ENCODE measurements around the gene ATP11C. TPM values are rescaled to one million over a fixed set of nuclear protein-coding genes. Genes with fewer than 3 reads are reported as not detected.
A peak's percentile ranks its signal among the peaks of the same experiment; 100 is the strongest.

Gene ATP11C
- total and polyA plus RNA-seq, 2 experiments from 2014 or later: 8.5 to 22.3 TPM

DNA sequence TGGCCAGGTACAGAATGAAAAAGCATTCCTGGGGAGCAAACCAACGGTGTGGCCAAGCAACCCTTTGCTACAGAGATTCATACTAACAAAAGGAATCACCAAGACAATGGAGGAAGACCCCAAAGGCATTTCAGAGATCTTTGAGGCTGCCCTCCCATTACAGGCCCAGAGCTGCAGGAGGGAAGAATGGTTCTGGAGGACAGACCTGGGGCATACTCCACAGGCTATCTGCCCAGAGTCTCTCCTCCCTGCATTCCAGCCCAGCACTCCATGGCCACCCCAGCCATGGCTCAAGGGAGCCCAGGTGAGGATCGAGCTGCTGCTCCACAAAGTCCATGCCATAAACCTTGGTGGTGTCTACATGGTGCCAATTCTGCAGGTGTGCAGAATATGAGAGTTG lies 81.9 kb downstream of the ATP11C start:
- no peaks in the 10 kb centered on the region for H3K36me3 ChIP-seq (replicated peaks; ENCODE audit: insufficient read depth, low read depth)
- no peaks in the 10 kb centered on the region for H4K20me1 ChIP-seq (ENCODE audit: insufficient read depth, poor library complexity, severe bottlenecking)
- H3K4me1 ChIP-seq (ENCODE audit: insufficient read depth): no peaks in the 10 kb centered on the region
- H3K9me2 ChIP-seq (replicated peaks; ENCODE audit: insufficient read depth): no peaks in the 10 kb centered on the region
- no peaks in the 10 kb centered on the region for H3K27me3 ChIP-seq
- no peak overlapping the region for H3K4me2 ChIP-seq
- TF ChIP-seq EZH2phosphoT487 (IDR thresholded peaks at IDR 0.05; ENCODE audit: low read depth, severe bottlenecking, unreplicated experiment) (no peak), EZH2 (IDR thresholded peaks at IDR 0.05; ENCODE audit: borderline replicate concordance) (no peak)
- TF ChIP-seq, protein P1, sequence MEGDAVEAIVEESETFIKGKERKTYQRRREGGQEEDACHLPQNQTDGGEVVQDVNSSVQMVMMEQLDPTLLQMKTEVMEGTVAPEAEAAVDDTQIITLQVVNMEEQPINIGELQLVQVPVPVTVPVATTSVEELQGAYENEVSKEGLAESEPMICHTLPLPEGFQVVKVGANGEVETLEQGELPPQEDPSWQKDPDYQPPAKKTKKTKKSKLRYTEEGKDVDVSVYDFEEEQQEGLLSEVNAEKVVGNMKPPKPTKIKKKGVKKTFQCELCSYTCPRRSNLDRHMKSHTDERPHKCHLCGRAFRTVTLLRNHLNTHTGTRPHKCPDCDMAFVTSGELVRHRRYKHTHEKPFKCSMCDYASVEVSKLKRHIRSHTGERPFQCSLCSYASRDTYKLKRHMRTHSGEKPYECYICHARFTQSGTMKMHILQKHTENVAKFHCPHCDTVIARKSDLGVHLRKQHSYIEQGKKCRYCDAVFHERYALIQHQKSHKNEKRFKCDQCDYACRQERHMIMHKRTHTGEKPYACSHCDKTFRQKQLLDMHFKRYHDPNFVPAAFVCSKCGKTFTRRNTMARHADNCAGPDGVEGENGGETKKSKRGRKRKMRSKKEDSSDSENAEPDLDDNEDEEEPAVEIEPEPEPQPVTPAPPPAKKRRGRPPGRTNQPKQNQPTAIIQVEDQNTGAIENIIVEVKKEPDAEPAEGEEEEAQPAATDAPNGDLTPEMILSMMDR (IDR thresholded peaks at IDR 0.05; ENCODE audit: poor library complexity): no peak
- H3K27ac ChIP-seq: no peak overlapping the region
- H3K4me3 ChIP-seq: no peak overlapping the region
- H2AFZ ChIP-seq: no peak overlapping the region
- no peaks in the 10 kb centered on the region for H3K79me2 ChIP-seq
- no peaks in the 10 kb centered on the region for H3K9me3 ChIP-seq (ENCODE audit: low read depth)
- DNase-seq (ENCODE audit: low spot score): no peak
- WGBS (ENCODE audit: low lambda C conversion rate, missing lambda C conversion rate): 60% methylated on average over 2 of the region's 2 CpGs

DNA sequence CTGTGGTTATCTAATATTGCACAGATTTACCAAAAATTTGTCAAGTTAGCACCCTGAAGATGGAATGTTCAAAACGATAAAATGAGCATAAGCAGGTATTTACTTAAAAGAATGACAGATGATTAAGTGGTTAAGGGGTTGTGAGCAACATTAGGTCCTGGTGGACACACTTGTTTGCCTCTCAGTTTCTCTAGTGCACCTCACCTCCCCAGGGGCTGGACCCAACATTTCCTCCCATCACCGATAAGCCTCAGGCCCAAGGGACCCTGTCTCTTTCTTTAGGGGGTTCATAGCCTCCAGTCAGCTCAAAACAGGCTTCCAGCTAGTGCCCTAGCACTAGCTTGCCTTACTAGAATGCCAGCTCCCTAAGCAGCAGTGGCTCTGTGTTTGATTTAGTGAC lies 88.0 kb downstream of the ATP11C start:
- Histone ChIP-seq H3K27ac (no peak overlapping the region), H3K9me3 (ENCODE audit: low read depth) (no peaks in the 10 kb centered on the region), H3K4me3 (no peak overlapping the region), H3K4me1 (ENCODE audit: insufficient read depth) (peaks cover 3% of the 10 kb centered on the region), H3K36me3 (replicated peaks; ENCODE audit: insufficient read depth, low read depth) (no peaks in the 10 kb centered on the region), H3K79me2 (no peaks in the 10 kb centered on the region), H2AFZ (no peak overlapping the region), H3K9me2 (replicated peaks; ENCODE audit: insufficient read depth) (no peaks in the 10 kb centered on the region), H3K27me3 (no peaks in the 10 kb centered on the region), H4K20me1 (ENCODE audit: insufficient read depth, poor library complexity, severe bottlenecking) (no peaks in the 10 kb centered on the region), H3K4me2 (no peak overlapping the region)
- no peak for DNase-seq (ENCODE audit: low spot score)
- TF ChIP-seq, protein P1 (IDR thresholded peaks at IDR 0.05; ENCODE audit: poor library complexity): no peak
- TF ChIP-seq EZH2 (IDR thresholded peaks at IDR 0.05; ENCODE audit: borderline replicate concordance) (no peak), EZH2phosphoT487 (IDR thresholded peaks at IDR 0.05; ENCODE audit: low read depth, severe bottlenecking, unreplicated experiment) (no peak)
- 63% methylated on average over 2 of the region's 2 CpGs for WGBS (ENCODE audit: low lambda C conversion rate, missing lambda C conversion rate)

DNA sequence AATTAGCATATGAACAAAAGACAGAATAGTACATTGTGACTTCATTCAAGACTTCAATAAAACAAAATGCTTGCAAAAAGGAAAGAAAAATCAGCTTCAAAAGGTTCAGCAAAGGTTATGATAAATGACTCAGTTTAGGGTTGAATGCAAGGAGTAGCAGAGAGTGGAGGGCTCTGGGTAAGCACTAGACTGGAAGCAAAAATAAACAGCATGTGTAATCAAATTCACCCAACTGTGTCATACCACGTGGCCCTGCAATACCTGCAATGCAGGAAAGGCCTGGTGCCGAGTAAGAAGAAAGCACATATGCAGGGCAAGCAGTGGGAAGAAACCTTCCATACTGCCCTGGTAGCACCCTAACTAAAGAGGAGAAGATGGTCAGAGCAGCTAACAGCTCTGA lies 88.7 kb downstream of the ATP11C start:
- TF ChIP-seq EZH2 (IDR thresholded peaks at IDR 0.05; ENCODE audit: borderline replicate concordance) (no peak), EZH2phosphoT487 (IDR thresholded peaks at IDR 0.05; ENCODE audit: low read depth, severe bottlenecking, unreplicated experiment) (no peak)
- TF ChIP-seq, protein P1 (IDR thresholded peaks at IDR 0.05; ENCODE audit: poor library complexity): no peak
- H3K4me3 ChIP-seq: no peak overlapping the region
- no peak overlapping the region for H2AFZ ChIP-seq
- WGBS (ENCODE audit: low lambda C conversion rate, missing lambda C conversion rate): 45% methylated on average over 2 of the region's 2 CpGs
- H3K79me2 ChIP-seq: no peaks in the 10 kb centered on the region
- H4K20me1 ChIP-seq (ENCODE audit: insufficient read depth, poor library complexity, severe bottlenecking): no peaks in the 10 kb centered on the region
- H3K27me3 ChIP-seq: no peaks in the 10 kb centered on the region
- H3K4me2 ChIP-seq: no peak overlapping the region
- H3K4me1 ChIP-seq (ENCODE audit: insufficient read depth): peaks cover 3% of the 10 kb centered on the region
- H3K9me2 ChIP-seq (replicated peaks; ENCODE audit: insufficient read depth): no peaks in the 10 kb centered on the region
- H3K36me3 ChIP-seq (replicated peaks; ENCODE audit: insufficient read depth, low read depth): no peaks in the 10 kb centered on the region
- H3K27ac ChIP-seq: no peak overlapping the region
- no peaks in the 10 kb centered on the region for H3K9me3 ChIP-seq (ENCODE audit: low read depth)
- peak; percentile 10 for DNase-seq (ENCODE audit: low spot score)

Data from hepatocyte (in vitro differentiated cells).